Esophagus squamous epithelium (tissue), 5 donors: ENCODE data around the gene SOWAHC. TPM values are rescaled to one million over a fixed set of nuclear protein-coding genes. Genes with fewer than 3 reads are reported as not detected.
"Not testable (repeated sequence)": the region's sequence is repeated elsewhere in the genome, so short reads cannot be mapped to it uniquely, and the experiment has no call there.

Experiments used
- DNase-seq: peaks from one replicate; lab custom pipeline; 2025; lab: John Stamatoyannopoulos, UW
- H3K27ac ChIP-seq, 4 donors: fragments of 200-600 bp; sonication (generic); one replicate each; pipeline ENCODE4 v1.5.1; 2016 to 2019; ENCODE audit warnings: mild to moderate bottlenecking in 1 of 4
- H3K27me3 ChIP-seq, 4 donors: fragments of 200-600 bp; sonication (generic); 1 replicate in 3 of 4; 2 replicates in 1 of 4; pipeline versions ENCODE4 v1.5.1 to v1.6.0; 2017 to 2021; ENCODE audit warnings: antibody characterized with exemption in 1 of 4
- H3K36me3 ChIP-seq, 3 donors: fragments of 200-600 bp; sonication (generic); one replicate each; pipeline ENCODE4 v1.5.1; 2016 to 2019
- H3K4me1 ChIP-seq, 3 donors: fragments of 200-600 bp; sonication (generic); one replicate each; pipeline ENCODE4 v1.5.1; 2017 to 2019
- H3K4me3 ChIP-seq, 4 donors: fragments of 200-600 bp; sonication (generic); 1 replicate in 3 of 4; 2 replicates in 1 of 4; pipeline ENCODE4 v1.5.1; 2016 to 2019; ENCODE audit warnings: mild to moderate bottlenecking in 2 of 4, moderate library complexity in 1 of 4
- H3K9me3 ChIP-seq, 3 donors: fragments of 200-600 bp; sonication (generic); one replicate each; pipeline ENCODE4 v1.5.1; 2016 to 2019
- POLR2A ChIP-seq, 4 donors: fragments of 450-650 bp; IDR thresholded peaks; one replicate each; pipeline ENCODE4 v1.6.1; 2017; ENCODE audit warnings: antibody characterized with exemption in 4 of 4, mild to moderate bottlenecking in 4 of 4, moderate library complexity in 3 of 4
- WGBS, 2 donors: methylation state at CpG; one replicate each; pipeline ENCODE4 v1.1.5; 2018; 5-methylcytosine and 5-hydroxymethylcytosine counted together
- intact Hi-C: fragments of 100-400 bp; cut with DNase I; formaldehyde crosslinking; loops from one replicate; pipeline ENCODE4 v1.15.0; 2022
- total RNA-seq, 4 donors: library from RNA; depleted of rRNA; stranded (reverse); fragments of >200 nt; gene quantifications; one replicate each; pipeline ENCODE4 v1.1.0, GENCODE V29; 2016
- TF ChIP-seq, protein P1 (sequence below), 6 experiments: fragments of 450-650 bp in 4 of 6; fragments of 200-600 bp in 2 of 6; sonication (generic) in 2 of 6; IDR thresholded peaks; one replicate each; pipeline ENCODE4 v1.5.1; 2016 to 2019; ENCODE audit warnings: antibody characterized with exemption in 6 of 6, mild to moderate bottlenecking in 4 of 6, moderate library complexity in 4 of 6
- donor health status: DM: yes; HTN: yes; CAD: no.

SOWAHC gene
- total RNA-seq, 4 donors from 2014 or later = 47.9 to 87.9 (median 69.7) TPM

DNA sequence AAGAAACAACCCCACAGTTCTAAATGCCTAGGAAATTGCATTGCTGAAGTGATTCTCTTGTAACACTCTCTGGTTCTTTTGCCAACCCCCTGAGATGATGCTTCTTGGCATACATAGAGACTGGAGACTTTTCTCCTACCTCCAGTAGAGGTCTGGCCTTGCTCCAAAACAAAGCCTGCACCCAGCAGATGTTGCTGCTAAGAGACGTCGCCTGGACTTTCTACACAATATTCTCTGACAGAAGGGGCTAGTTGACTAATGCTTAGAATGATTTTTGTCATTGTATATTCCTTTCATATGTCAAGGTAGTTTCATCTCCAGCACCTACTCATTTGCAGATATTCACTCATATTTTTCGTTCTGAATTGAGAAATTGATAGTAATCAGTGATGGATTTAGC, 24.6 kb downstream of the SOWAHC start:
- 50 to 62% methylated on average over 3 of the region's 3 CpGs for WGBS, 2 donors
- H3K27me3 ChIP-seq = no peaks in the 10 kb centered on the region
- peaks cover 2 to 29% (median 5%) of the 10 kb centered on the region in 3 donors for H3K4me1 ChIP-seq
- DNase-seq = no peak
- no peak overlapping the region for H3K27ac ChIP-seq
- no peaks in the 10 kb centered on the region for H3K36me3 ChIP-seq
- H3K9me3 ChIP-seq = no peaks in the 10 kb centered on the region
- no peak overlapping the region for H3K4me3 ChIP-seq
- intact Hi-C loops = no loop called here
- TF ChIP-seq, protein P1, sequence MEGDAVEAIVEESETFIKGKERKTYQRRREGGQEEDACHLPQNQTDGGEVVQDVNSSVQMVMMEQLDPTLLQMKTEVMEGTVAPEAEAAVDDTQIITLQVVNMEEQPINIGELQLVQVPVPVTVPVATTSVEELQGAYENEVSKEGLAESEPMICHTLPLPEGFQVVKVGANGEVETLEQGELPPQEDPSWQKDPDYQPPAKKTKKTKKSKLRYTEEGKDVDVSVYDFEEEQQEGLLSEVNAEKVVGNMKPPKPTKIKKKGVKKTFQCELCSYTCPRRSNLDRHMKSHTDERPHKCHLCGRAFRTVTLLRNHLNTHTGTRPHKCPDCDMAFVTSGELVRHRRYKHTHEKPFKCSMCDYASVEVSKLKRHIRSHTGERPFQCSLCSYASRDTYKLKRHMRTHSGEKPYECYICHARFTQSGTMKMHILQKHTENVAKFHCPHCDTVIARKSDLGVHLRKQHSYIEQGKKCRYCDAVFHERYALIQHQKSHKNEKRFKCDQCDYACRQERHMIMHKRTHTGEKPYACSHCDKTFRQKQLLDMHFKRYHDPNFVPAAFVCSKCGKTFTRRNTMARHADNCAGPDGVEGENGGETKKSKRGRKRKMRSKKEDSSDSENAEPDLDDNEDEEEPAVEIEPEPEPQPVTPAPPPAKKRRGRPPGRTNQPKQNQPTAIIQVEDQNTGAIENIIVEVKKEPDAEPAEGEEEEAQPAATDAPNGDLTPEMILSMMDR (IDR thresholded peaks at IDR 0.05) = no peak
- no peak for TF ChIP-seq POLR2A (IDR thresholded peaks at IDR 0.05)

DNA sequence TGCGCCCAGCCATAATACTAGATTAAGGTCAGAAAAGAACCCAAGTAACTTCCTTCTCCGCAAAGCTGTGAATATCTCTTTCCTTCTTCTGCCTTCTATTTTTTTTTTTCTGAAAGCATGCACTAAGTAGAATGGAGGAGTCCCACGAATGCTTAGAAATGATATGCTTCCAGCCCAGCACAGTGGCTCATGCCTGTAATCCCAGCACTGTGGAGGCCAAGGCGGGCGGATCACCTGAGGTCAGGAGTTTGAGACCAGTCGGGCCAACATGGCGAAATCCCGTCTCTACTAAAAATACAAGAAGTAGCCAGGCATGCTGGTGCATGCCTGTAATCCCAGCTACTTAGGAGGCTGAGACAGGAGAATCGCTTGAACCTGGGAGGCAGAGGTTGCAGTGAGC, 25.8 kb downstream of the SOWAHC start:
- DNase-seq, H3K9me3 ChIP-seq, intact Hi-C loops, H3K36me3 ChIP-seq, H3K4me3 ChIP-seq, H3K27ac ChIP-seq, H3K27me3 ChIP-seq: not testable (repeated sequence)
- WGBS, 2 donors = 67 to 78% methylated on average over 9 of the region's 9 CpGs
- H3K4me1 ChIP-seq = peaks cover 14 to 41% (median 17%) of the 10 kb centered on the region in 3 donors

DNA sequence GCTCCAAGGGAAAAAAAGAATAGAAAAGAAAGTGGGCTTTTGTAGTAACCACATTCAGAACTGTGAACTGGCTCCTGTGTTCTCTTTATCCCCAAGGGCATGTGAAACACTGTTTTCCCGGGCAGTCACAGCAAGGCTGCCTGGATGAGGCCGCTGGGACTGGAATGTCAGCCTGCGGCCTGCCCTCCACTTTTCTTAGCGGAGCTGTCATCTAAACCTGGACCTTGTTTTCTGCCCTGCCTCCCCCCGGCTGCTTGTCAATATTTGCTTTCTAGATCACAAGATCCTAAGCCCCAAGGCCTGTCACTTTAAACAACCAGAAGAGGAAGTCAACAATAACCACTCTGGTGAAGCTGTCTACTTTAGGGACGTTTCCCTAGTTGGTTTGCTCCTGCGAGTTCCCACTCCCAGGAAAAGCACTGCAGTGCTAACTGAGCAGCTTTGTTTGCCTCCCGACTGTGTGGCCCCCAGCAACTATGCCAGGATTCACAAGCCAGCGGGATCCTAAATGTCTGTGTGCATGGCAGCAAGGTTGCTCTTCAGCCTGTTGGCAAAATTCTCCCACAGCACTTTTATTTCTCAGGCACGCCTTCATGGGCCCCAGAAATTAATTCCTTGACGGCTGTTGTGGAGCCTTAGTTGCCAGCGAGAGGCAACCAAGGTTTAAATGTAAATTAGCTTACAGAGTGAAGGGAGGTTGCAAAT, 30.6 kb downstream of the SOWAHC start:
- TF ChIP-seq, protein P1 (IDR thresholded peaks at IDR 0.05) = no peak
- no peak for TF ChIP-seq POLR2A (IDR thresholded peaks at IDR 0.05)
- intact Hi-C loops = no loop called here
- DNase-seq = no peak
- Histone ChIP-seq H3K4me1 (peaks cover 13 to 23% (median 14%) of the 10 kb centered on the region in 3 donors), H3K27me3 (no peaks in the 10 kb centered on the region), H3K36me3 (no peaks in the 10 kb centered on the region), H3K4me3 (no peak overlapping the region), H3K9me3 (no peaks in the 10 kb centered on the region), H3K27ac (peak overlapping the region; percentile 43 to 72 (median 69))
- 28 to 31% methylated on average over 9 to 10 of the region's 12 CpGs for WGBS, 2 donors

DNA sequence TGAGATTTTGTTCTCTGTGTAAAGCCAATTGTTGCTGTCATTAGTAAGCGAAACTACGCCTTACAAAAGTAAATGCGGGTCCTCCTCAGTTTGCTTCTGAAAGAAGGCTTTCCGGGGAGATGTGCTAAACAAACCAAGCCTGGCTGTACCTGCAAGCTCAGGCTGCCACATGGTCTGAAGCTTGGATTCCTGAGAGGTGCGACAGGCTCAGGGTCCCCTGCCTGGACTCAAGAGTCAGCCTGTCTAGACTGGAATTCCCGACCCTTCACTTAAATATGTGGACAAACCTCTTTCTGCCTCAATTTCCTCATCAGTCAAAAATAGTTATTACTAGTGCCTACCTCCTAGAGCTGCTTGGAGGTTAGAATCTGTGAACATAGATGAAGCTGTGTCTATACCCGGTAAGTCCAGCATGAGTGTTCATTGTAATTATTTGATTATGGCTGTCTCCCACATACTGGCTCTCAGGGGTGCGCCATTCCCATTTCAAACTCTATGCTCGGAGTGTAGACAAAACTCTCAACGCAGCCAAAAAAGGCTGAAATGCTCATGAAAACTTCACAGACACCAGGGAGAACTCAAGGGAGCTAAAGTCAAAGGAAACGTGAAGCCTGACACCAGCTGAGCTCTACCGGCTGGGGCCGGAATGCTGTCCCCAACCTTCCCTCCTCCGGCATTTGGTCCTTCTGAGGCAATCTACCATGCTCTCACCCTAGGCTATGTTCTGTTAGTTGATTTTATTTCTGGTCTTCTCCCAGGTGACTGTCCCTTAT, 31.4 kb downstream of the SOWAHC start:
- no peak for DNase-seq
- intact Hi-C loops = no loop called here
- Histone ChIP-seq H3K4me3 (no peak overlapping the region), H3K36me3 (no peaks in the 10 kb centered on the region), H3K4me1 (peaks cover 13 to 23% (median 14%) of the 10 kb centered on the region in 3 donors), H3K27ac (peak overlapping the region in 1 of 4 donors; percentile 69), H3K27me3 (no peaks in the 10 kb centered on the region), H3K9me3 (no peaks in the 10 kb centered on the region)
- WGBS, 2 donors = 87 to 95% methylated on average over 13 to 14 of the region's 14 CpGs
- TF ChIP-seq POLR2A (IDR thresholded peaks at IDR 0.05) = no peak
- TF ChIP-seq, protein P1 (IDR thresholded peaks at IDR 0.05) = no peak

DNA sequence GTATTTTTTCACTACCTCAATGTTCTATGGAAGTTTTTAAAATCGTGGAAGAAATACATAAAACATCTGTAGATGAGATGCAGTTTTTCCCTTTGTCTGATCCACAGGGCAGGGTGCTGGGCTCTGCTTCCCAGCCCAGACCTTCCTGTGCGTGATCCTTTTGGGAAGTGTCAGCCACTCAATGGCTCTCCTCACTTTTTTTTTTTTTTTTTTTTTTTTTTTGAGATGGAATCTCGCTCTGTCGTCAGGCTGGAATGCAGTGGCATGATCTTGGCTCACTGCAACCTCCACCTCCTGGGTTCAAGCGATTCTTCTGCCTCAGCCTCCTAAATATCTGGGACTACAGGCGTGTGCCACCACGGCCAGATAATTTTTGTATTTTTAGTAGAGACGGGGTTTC, 32.8 kb downstream of the SOWAHC start:
- Histone ChIP-seq H3K4me3 (no peak overlapping the region), H3K9me3 (no peaks in the 10 kb centered on the region), H3K27me3 (no peaks in the 10 kb centered on the region), H3K36me3 (no peaks in the 10 kb centered on the region), H3K27ac (no peak overlapping the region), H3K4me1 (peaks cover 13 to 23% (median 14%) of the 10 kb centered on the region in 3 donors)
- WGBS, 2 donors = 75 to 93% methylated on average over 7 to 8 of the region's 8 CpGs
- no peak for DNase-seq
- intact Hi-C loops = no loop called here
- TF ChIP-seq, protein P1 (IDR thresholded peaks at IDR 0.05) = no peak
- no peak for TF ChIP-seq POLR2A (IDR thresholded peaks at IDR 0.05)
